T-helper 1 cell treated with Interleukin-12 subunit alpha and Interleukin-12 subunit beta and Interleukin-4 antibody, amounts not matched to agents 30 μg/mL and 1 μg/mL, for 36 hours (primary cell): ENCODE measurements around the gene DOCK3.
"Not testable (repeated sequence)": the region's sequence is repeated elsewhere in the genome, so short reads cannot be mapped to it uniquely, and the experiment has no call there.

Source experiments
- H3K27ac Mint-ChIP-seq: one replicate; pipeline ENCODE4 v1.8.0; 2021; ENCODE audit warnings: mild to moderate bottlenecking, mixed read lengths
- H3K27me3 Mint-ChIP-seq: one replicate; pipeline ENCODE4 v1.8.0; 2021; ENCODE audit warnings: low read depth, mixed read lengths
- H3K36me3 Mint-ChIP-seq: one replicate; pipeline ENCODE4 v1.8.0; 2021; ENCODE audit warnings: low read depth, mixed read lengths
- H3K4me1 Mint-ChIP-seq: one replicate; pipeline ENCODE4 v1.8.0; 2021; ENCODE audit warnings: low read depth, mixed read lengths
- H3K4me3 Mint-ChIP-seq: one replicate; pipeline ENCODE4 v1.8.0; 2021; ENCODE audit warnings: mild to moderate bottlenecking, moderate library complexity, mixed read lengths
- H3K9me3 Mint-ChIP-seq: one replicate; pipeline ENCODE4 v1.8.0; 2021; ENCODE audit warnings: mixed read lengths

The DOCK3 gene

DNA sequence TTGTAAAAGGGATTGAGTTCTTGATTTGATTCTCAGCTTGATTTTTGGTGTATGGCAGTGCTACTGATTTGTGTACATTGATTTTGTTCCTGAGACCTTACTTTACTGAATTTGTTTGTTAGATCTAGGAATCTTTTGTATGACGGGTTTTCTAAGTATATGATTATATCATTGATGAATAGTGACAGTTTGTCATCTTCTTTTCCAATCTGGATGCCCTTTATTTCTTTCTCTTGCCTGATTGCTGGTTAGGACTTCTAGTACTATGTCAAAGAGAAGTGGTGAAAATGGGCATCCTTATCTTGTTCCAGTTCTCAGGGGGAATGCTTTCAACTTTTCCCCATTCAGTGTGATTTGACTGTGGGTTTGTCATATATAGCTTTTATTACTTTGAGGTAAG, 103.0 kb downstream of the DOCK3 start:
- H3K36me3 Mint-ChIP-seq = no peaks in the 10 kb centered on the region
- H3K27me3 Mint-ChIP-seq = peaks cover 27% of the 10 kb centered on the region
- H3K4me3 Mint-ChIP-seq = no peak overlapping the region
- no peaks in the 10 kb centered on the region for H3K4me1 Mint-ChIP-seq
- H3K27ac Mint-ChIP-seq = no peak overlapping the region
- H3K9me3 Mint-ChIP-seq = peaks cover 4% of the 10 kb centered on the region

DNA sequence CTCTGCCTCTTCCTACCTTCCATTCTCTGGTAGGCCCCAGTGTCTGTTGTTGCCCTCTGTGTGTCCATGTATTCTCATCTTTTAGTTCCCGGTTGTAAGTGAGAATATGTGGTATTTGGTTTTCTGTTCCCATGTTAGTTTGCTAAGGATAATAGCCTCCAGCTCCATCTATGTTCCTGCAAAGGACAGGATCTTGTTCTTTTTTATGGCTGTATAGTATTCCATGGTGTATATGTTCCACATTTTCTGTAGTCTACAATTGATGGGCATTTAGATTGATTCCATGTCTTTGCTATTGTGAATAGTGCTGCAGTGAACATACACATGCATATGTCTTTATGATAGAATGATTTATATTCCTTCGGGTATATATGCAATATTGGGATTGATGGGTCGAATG, 107.0 kb downstream of the DOCK3 start:
- H3K9me3 Mint-ChIP-seq = peaks cover 13% of the 10 kb centered on the region
- not testable (repeated sequence) for H3K36me3 Mint-ChIP-seq, H3K4me3 Mint-ChIP-seq

DNA sequence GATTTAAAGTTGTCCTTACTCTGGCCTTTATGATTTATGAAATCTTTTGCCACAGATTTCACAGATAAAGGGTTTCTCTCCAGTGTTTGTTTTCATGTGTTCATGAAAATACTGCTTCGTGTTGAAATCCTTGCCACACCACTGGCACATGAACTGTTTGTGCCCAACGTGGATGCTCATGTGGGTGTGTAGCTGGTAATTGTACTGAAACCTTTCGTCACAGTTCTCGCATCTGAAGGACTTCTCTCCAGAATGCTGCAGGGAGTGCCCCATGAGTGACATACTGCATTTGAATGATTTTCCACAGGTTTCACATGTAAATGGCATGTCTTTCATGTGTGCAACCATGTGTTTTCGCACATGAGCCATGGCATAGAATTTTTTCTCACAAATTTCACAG, 111.9 kb downstream of the DOCK3 start:
- Mint-ChIP-seq H3K27ac (no peak overlapping the region), H3K4me1 (no peaks in the 10 kb centered on the region), H3K9me3 (peaks cover 13% of the 10 kb centered on the region), H3K27me3 (no peaks in the 10 kb centered on the region), H3K36me3 (no peaks in the 10 kb centered on the region), H3K4me3 (no peak overlapping the region)

More for the DNA sequence above, 107.0 kb downstream of the DOCK3 start:
- H3K27me3 Mint-ChIP-seq, H3K4me1 Mint-ChIP-seq, H3K27ac Mint-ChIP-seq: not testable (repeated sequence)

DNA sequence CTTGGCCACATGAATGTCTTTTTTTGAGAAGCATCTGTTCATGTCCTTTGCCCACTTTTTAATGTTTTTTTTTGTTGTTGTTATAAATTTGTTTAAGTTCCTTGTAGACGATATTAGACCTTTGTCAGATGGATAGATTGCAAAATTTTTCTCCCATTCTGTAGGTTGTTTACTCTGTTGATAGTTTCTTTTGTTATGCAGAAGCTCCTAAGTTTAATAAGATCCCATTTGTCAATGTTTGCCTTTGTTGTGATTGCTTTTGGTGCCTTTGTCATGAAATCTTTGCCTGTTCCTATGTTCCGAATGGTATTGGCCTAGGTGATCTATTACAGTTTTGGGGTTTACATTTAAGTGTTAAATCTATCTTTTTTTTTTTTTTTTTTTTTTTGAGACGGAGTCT, 116.2 kb downstream of the DOCK3 start:
- not testable (repeated sequence) for H3K27me3 Mint-ChIP-seq, H3K4me1 Mint-ChIP-seq

DNA sequence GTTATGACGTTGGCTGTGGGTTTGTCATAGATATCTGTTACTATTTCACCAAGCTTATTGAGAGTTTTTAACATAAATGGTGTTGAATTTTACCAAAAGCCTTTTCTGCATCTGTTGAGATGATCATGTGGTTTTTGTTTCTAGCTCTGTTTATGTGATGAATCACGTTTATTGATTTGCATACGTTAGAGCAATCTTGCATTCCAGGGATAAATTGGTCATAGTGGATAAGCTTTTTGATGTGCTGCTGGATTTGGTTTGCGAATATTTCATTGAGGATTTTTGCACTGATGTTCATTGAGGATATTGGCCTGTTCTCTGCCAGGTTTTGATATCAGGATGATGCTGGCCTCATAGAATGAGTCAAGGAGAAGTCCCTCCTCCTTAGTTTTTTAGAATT, 117.8 kb downstream of the DOCK3 start:
- peaks cover 3% of the 10 kb centered on the region for H3K27me3 Mint-ChIP-seq
- peaks cover 8% of the 10 kb centered on the region for H3K9me3 Mint-ChIP-seq
- no peak overlapping the region for H3K27ac Mint-ChIP-seq
- no peaks in the 10 kb centered on the region for H3K4me1 Mint-ChIP-seq
- H3K36me3 Mint-ChIP-seq = no peaks in the 10 kb centered on the region
- no peak overlapping the region for H3K4me3 Mint-ChIP-seq

More for the DNA sequence above, 116.2 kb downstream of the DOCK3 start:
- H3K9me3 Mint-ChIP-seq, H3K36me3 Mint-ChIP-seq, H3K27ac Mint-ChIP-seq, H3K4me3 Mint-ChIP-seq: not testable (repeated sequence)

DNA sequence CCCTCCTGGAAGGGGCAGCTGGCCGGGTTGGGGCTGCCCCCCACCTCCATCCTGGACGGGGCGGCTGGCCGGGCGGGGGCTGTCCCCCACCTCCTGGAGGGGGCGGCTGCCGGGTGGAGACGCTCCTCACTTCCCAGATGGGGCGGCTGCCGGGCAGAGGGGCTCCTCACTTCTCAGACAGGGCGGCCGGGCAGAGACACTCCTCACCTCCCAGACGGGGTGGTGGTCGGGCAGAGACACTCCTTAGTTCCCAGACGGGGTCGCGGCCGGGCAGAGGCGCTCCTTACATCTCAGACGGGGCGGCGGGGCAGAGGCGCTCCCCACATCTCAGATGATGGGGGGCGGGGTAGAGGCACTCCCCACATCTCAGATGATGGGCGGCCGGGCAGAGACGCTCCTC, 129.1 kb downstream of the DOCK3 start:
- H3K9me3 Mint-ChIP-seq = peaks cover 48% of the 10 kb centered on the region
- not testable (repeated sequence) for H3K27me3 Mint-ChIP-seq, H3K4me3 Mint-ChIP-seq, H3K4me1 Mint-ChIP-seq, H3K27ac Mint-ChIP-seq, H3K36me3 Mint-ChIP-seq

DNA sequence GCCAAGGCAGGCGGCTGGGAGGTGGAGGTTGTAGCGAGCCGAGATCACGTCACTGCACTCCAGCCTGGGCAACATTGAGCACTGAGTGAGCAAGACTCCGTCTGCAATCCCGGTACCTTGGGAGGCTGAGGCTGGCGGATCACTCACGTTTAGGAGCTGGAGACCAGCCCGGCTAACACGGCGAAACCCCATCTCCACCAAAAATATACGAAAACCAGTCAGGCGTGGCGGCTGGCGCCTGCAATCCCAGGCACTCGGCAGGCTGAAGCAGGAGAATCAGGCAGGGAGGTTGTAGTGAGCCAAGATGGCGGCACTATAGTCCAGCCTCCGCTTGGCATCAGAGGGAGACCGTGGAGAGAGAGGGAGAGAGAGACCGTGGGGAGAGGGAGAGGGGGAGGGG, 129.6 kb downstream of the DOCK3 start:
- H3K4me1 Mint-ChIP-seq, H3K27me3 Mint-ChIP-seq, H3K36me3 Mint-ChIP-seq, H3K4me3 Mint-ChIP-seq, H3K27ac Mint-ChIP-seq: not testable (repeated sequence)
- peaks cover 43% of the 10 kb centered on the region for H3K9me3 Mint-ChIP-seq

DNA sequence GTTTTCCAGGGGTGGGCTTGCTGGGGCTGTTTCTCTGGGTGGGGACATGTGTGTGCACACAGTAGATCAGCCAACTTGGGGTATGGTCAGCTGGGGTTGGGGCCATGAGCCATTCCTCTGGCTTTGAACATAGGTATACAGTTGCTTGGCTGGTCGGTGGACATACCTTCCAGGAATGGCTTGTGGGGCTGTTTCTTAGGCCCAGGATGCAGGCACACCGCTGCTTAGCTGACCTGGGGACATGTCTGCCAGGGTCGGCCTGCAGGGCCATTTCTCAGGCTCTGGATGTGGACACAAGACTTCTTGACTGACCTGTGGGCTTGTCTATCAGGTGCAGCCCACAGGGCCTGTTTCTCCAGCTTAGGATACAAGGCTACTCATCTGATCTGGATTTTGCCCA, 130.6 kb downstream of the DOCK3 start:
- H3K27ac Mint-ChIP-seq = no peak overlapping the region
- no peaks in the 10 kb centered on the region for H3K27me3 Mint-ChIP-seq
- H3K4me1 Mint-ChIP-seq = no peaks in the 10 kb centered on the region
- no peak overlapping the region for H3K4me3 Mint-ChIP-seq
- H3K9me3 Mint-ChIP-seq = peaks cover 34% of the 10 kb centered on the region
- peaks cover 3% of the 10 kb centered on the region for H3K36me3 Mint-ChIP-seq

DNA sequence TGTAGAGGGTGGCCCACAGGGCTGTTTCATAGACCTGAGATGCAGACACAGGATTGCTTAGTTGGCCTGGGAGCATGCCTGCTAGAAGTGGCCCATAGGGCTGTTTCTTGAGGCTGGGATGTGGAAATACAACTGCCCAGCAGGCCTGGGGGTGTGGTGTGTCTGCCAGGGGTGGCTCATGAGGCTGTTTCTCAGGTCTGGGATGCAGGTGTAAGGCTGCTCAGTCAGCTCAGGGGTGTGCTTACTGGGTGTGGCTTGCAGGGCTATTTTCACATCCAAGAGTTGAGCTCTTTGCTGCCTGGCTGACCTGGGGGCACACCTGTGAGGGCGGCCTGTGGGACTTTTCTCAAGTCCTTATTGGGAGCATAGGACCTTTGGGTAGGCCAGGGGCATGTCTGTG, 131.3 kb downstream of the DOCK3 start:
- Mint-ChIP-seq H3K27ac (no peak overlapping the region), H3K4me1 (no peaks in the 10 kb centered on the region), H3K27me3 (no peaks in the 10 kb centered on the region), H3K9me3 (peaks cover 27% of the 10 kb centered on the region), H3K36me3 (peaks cover 2% of the 10 kb centered on the region), H3K4me3 (no peak overlapping the region)

DNA sequence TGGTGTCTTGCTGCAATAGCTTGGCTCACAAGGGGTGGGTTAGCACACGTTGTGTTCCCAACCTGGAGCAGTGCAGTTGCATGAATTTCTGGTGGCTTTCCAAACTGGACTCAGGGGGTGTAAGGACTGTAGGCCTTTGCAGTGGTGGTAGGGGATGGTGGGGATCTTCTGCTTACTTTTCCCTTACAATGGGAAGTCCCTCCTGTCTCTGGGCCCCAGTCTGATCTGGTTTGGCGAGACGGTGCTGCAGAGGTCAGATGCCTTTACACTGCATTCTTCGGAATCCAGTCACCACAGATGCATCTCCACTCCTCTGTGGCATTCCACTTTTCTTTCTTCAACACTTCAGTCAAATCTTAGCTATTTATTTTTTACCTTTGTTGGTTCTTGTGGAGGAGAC, 132.1 kb downstream of the DOCK3 start:
- Mint-ChIP-seq H3K36me3 (no peaks in the 10 kb centered on the region), H3K27ac (no peak overlapping the region), H3K9me3 (peaks cover 19% of the 10 kb centered on the region), H3K27me3 (no peaks in the 10 kb centered on the region), H3K4me1 (no peaks in the 10 kb centered on the region), H3K4me3 (no peak overlapping the region)

DNA sequence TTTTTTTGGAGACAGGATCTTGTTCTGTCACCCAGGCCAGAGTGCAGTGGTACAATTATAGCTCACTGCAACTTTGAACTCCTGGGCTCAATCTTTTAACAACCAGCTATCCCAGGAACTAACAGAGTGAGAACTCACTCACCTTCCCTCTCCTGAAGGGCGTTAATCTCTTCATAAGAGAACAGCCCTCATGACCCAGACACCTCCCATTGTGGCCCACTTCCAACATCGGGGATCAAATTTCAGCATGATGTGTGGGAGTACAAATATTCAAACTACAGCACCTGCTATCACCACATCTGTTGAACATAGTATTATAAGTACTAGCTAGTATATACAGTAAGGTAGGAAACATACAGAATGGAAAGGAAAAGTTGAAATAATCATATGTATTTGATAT, 132.5 kb downstream of the DOCK3 start:
- Mint-ChIP-seq H3K36me3 (no peaks in the 10 kb centered on the region), H3K9me3 (peaks cover 14% of the 10 kb centered on the region), H3K4me1 (no peaks in the 10 kb centered on the region), H3K4me3 (no peak overlapping the region), H3K27me3 (no peaks in the 10 kb centered on the region), H3K27ac (no peak overlapping the region)

DNA sequence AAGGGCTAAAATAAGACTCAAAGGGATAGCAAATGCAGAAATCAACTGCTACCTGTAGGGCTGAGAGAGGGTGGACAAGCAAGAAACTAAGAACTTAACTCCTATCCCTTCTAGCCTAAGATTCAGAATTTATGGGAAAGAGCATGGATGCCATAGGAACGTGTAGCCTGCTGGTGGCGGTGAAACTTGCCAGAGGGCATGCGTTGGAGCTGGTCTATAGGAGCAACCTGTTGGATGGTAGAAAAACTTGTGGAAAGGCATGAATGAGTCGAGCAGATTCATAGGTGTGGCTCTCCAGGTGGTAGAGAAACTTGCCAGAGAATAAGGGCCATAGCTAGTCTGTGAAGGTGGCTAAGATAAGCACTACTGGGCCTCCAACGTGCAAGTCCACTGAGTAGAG, 137.2 kb downstream of the DOCK3 start:
- H3K36me3 Mint-ChIP-seq = no peaks in the 10 kb centered on the region
- no peaks in the 10 kb centered on the region for H3K27me3 Mint-ChIP-seq
- H3K4me3 Mint-ChIP-seq = no peak overlapping the region
- no peak overlapping the region for H3K27ac Mint-ChIP-seq
- peaks cover 2% of the 10 kb centered on the region for H3K4me1 Mint-ChIP-seq
- H3K9me3 Mint-ChIP-seq = no peaks in the 10 kb centered on the region

DNA sequence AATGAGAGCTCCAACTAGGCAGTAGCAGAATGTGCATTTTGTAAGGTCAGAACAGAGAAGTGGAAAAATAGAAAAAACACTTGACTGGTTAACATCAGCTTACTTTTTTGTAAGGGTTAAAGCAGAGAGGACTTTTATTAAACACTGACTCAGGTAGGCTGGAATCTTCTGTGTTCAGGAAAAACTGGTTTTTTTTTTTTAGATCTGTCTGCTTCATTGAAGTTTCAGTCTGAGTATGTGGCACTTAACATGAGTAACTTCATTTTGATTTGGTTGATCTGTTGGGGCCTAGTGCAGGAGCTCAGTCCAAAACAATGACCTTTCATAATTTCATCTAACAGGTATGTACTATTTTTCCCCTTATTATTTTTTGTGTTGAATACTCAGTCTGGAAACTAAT, 141.1 kb downstream of the DOCK3 start:
- H3K27ac Mint-ChIP-seq = no peak overlapping the region
- no peaks in the 10 kb centered on the region for H3K36me3 Mint-ChIP-seq
- no peaks in the 10 kb centered on the region for H3K9me3 Mint-ChIP-seq
- H3K27me3 Mint-ChIP-seq = no peaks in the 10 kb centered on the region
- no peak overlapping the region for H3K4me3 Mint-ChIP-seq
- peaks cover 2% of the 10 kb centered on the region for H3K4me1 Mint-ChIP-seq

DNA sequence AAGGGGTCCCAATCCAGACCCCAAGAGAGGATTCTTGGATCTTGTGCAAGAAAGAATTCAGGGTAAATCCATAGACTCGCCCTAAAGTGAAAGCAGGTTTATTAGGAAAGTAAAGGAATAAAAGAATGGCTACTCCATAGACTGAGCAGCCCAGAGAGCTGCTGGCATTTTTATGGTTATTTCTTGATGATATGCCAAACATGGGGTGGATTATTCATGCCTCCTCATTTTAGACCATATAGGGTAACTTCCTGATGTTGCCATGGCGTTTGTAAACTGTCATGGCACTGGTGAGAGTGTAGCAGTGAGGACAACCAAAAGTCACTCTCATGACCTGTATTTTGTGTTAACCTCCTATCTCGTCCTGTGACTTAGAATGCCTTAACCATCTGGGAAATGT, 142.2 kb downstream of the DOCK3 start:
- Mint-ChIP-seq H3K4me1 (peaks cover 2% of the 10 kb centered on the region), H3K27ac (no peak overlapping the region), H3K4me3 (no peak overlapping the region), H3K36me3 (no peaks in the 10 kb centered on the region), H3K27me3 (no peaks in the 10 kb centered on the region), H3K9me3 (no peaks in the 10 kb centered on the region)

DNA sequence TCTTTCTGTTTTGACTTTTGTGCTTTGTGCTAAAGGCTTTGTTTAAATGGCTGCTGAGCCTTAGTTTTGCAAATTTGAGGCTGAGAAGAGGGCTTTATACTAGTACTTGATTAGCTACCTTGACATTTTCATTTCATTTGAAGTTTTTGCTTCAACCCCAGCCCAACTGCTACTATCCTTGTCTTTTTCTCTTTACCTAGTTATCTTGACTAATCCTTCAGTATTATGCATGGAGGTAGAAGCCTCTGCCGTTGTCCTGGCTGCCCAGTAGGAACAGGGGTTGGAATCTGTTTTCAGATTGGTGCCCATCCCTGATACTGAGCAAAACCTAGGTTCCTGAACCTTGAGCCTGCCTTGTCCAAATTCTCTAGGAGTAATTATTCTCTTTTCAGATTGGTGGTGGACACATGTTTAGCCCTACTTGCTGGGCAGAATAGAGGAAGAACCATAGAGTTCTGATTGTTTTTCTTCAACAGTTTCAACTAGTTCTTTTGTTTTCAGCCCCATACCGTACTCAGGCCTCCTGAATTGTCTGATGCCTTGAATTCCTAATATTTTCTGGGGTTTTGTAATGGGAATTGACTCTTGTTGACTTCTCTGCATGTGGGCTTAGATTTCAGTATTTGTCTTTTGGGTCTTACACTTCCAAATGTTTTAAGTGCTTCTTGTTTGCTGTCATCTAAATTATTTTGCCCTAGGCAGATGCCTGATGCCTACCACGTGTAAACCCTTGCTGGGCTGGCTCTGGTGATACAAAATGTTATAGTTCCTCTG, 143.2 kb downstream of the DOCK3 start:
- H3K27me3 Mint-ChIP-seq = no peaks in the 10 kb centered on the region
- no peak overlapping the region for H3K27ac Mint-ChIP-seq
- no peak overlapping the region for H3K4me3 Mint-ChIP-seq
- peaks cover 2% of the 10 kb centered on the region for H3K4me1 Mint-ChIP-seq
- no peaks in the 10 kb centered on the region for H3K36me3 Mint-ChIP-seq
- no peaks in the 10 kb centered on the region for H3K9me3 Mint-ChIP-seq

DNA sequence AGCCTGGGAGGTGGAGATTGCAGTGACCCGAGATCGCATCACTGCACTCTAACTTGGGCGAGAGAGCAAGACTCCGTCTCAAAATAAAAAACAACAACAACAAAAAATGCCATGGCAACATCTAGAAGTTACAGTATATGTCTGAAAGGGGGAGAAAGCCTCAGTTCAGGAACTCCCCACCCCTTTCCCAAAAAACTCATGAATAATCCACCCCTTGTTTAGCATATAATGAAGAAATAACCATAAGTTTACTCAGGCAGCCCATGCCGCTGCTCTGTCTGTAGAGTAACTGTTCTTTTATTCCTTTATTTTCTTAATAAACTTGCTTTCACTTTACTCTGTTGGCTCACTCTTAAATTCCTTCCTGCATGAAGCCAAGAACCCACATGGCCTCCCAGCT, 145.2 kb downstream of the DOCK3 start:
- H3K4me1 Mint-ChIP-seq = peaks cover 2% of the 10 kb centered on the region
- H3K36me3 Mint-ChIP-seq = no peaks in the 10 kb centered on the region
- H3K27ac Mint-ChIP-seq = no peak overlapping the region
- peaks cover 2% of the 10 kb centered on the region for H3K27me3 Mint-ChIP-seq
- no peaks in the 10 kb centered on the region for H3K9me3 Mint-ChIP-seq
- no peak overlapping the region for H3K4me3 Mint-ChIP-seq
